GM23248 (cell line): ENCODE measurements around the gene NIF3L1.

Experiments used
- EZH2 ChIP-seq: fragments of 200-600 bp; sonication (generic); IDR thresholded peaks from 2 replicates; pipeline ENCODE4 v1.6.1; 2018; ENCODE audit warnings: antibody characterized with exemption, mild to moderate bottlenecking; ENCODE audit not compliant: insufficient read depth, poor library complexity, severe bottlenecking
- EZH2phosphoT487 ChIP-seq: fragments of 200-600 bp; sonication (generic); IDR thresholded peaks from 2 replicates; pipeline ENCODE4 v1.6.1; 2018; ENCODE audit warnings: antibody characterized with exemption, moderate library complexity, mild to moderate bottlenecking, low read depth; ENCODE audit not compliant: insufficient read depth

DNA sequence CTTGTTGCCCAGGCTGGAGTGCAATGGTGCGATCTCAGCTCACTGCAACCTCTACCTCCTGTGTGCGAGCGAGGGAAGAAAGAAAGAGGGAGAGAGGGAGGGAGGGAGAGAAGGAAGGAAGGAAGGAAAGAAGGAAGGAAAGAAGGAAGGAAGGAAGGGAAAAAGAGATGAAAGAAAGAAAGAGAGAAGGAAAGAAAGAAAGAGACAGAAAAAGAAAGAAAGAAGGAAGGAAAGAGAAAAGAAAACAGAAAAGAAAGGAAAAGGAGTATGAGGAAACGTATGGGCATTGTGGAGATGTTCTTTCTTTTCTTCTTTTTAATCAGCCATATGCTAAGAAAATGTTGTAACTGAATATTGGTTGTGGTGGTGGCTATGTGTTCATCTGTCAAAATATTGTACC, 41.2 kb upstream of the NIF3L1 start:
- TF ChIP-seq EZH2 (no peak), EZH2phosphoT487 (no peak)
